ENCODE measurements around the gene PTOV1.

Gene PTOV1

GRCh38 chr19:49877020-49877878, 26.3 kb downstream of the PTOV1 start, which contains the start of the genes AKT1S1 and TBC1D17:
Gene AKT1S1 (minus strand): TSS chr19:49877355. CDS start chr19:49873295, 4,060 bp downstream.
Gene TBC1D17 (plus strand): TSS chr19:49877702. CDS start chr19:49877724, 22 bp downstream.
- peak; percentile 96 for DNase-seq

- DNase-seq = peak; percentile 98
These were observed 27.2 kb downstream of the PTOV1 start for GRCh38 chr19:49877879-49878743.

DNA sequence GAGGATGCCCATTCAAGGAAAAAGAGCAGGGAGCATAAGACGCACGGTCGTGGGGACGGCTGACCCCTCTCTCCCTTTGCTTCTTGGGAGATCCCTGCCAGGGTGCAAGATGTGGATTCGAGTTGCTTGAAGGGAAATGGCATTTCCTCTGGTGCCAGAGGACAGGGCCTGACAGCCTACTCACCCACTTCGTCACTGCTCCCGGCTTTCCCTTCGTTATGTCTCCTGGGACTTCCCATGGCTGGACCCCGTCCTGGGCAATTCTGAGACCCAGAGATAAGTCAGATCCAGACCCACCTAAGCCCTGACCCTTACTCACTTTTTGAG, 27.7 kb downstream of the PTOV1 start:
- DNase-seq = no peak

GRCh38 chr19:49879243-49879963, 28.4 kb downstream of the PTOV1 start:
- no peak for DNase-seq

DNA sequence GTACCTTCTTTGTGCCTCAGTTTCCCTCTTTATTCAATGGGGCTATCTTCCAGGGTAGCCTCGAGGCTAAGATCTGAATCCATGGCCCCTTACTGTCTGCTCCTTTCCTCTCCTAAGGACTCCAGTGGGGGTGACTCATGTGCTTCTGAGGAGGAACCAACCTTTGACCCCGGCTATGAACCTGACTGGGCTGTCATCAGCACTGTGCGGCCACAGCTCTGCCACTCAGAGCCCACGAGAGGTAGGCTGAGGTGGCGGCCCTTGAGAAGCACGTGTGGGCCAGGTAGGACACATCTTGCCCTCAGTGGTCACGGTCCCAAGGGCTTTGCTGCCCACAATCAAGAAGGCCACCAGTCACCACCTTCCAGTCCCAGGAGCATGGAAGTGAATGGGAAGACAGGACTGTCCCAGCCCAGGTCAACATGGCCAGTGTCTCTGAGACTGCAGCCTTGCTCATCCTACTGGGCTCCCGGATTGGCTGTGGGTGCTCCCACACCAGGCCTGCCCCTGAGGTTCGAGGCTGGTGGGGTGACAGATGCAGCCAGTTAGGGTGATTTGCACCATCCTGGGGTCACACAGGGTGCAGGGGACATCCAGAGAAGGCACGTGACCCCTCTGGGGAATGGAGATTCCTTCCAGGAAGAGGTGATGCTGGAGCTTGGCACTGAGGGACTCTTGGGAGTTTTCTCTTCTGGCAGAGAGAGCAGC, 29.4 kb downstream of the PTOV1 start:
- DNase-seq = no peak

DNA sequence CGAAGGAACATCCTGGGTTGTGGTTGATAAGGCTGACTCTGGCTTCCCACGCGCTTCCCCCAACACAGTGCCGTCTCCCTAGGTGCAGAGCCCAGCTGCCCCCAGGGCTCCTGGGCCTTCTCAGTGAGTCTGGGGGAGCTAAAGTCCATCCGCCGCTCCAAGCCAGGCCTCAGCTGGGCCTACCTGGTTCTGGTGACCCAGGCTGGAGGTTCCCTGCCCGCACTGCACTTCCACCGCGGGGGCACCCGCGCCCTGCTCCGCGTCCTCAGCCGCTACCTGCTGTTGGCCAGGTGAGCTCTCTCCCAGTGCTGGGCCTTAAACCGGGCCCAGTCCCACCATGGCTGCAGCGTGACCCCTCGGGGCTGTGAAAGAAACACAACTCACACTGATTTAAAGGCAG, 30.2 kb downstream of the PTOV1 start:
- no peak for DNase-seq

DNA sequence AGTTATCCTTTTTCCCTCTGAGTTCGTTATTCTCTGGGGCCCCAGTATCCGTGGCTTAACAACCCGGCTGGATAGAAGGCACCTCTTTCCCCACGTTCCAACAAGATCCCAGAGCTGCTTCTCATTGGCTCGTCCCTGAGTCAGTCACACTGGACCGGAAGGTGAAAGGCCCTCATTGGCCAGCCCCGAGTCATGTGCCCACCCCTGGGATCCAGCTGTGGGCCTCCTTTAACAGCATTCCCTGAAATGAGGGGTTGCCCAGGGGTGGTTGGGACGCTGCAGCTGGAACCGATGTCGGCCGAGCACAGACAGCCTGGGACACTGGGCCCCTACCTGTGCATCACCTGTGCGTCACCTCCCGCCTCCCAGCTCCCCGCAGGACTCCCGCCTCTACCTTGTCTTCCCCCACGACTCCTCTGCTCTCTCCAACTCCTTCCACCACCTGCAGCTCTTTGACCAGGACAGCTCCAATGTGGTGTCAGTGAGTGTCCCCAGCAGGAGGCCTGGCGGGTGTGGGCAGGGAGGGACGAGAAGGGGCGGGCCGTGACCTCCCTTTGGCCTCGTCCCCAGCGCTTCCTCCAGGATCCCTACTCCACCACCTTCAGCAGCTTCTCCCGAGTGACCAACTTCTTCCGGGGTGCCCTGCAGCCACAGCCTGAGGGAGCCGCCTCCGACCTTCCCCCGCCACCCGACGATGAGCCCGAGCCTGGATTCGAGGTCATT, 30.9 kb downstream of the PTOV1 start:
- no peak for DNase-seq

DNA sequence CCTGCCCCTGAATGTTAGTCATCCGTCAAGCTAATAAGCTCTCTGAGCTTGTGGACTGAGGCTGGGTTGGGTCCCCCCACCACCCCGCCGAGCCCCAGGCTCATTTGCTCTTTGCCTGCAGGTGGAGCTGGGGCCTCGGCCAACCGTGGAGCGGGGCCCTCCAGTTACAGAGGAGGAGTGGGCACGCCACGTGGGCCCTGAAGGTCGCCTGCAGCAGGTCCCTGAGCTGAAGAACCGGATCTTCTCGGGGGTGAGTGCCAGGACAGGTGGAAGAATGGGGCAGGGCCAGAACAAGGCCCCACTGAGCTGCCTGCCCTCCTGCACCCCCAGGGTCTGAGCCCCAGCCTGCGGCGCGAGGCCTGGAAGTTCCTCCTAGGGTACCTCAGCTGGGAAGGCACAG, 31.7 kb downstream of the PTOV1 start:
- DNase-seq = no peak

GRCh38 chr19:49883094-49883493, 32.1 kb downstream of the PTOV1 start:
- DNase-seq = no peak

- DNase-seq = no peak
These were observed 33.1 kb downstream of the PTOV1 start for GRCh38 chr19:49884109-49884508.

- no peak for DNase-seq
These were observed 33.8 kb downstream of the PTOV1 start for GRCh38 chr19:49884760-49885159.

GRCh38 chr19:49887037-49887664, 36.2 kb downstream of the PTOV1 start:
- no peak for DNase-seq

DNA sequence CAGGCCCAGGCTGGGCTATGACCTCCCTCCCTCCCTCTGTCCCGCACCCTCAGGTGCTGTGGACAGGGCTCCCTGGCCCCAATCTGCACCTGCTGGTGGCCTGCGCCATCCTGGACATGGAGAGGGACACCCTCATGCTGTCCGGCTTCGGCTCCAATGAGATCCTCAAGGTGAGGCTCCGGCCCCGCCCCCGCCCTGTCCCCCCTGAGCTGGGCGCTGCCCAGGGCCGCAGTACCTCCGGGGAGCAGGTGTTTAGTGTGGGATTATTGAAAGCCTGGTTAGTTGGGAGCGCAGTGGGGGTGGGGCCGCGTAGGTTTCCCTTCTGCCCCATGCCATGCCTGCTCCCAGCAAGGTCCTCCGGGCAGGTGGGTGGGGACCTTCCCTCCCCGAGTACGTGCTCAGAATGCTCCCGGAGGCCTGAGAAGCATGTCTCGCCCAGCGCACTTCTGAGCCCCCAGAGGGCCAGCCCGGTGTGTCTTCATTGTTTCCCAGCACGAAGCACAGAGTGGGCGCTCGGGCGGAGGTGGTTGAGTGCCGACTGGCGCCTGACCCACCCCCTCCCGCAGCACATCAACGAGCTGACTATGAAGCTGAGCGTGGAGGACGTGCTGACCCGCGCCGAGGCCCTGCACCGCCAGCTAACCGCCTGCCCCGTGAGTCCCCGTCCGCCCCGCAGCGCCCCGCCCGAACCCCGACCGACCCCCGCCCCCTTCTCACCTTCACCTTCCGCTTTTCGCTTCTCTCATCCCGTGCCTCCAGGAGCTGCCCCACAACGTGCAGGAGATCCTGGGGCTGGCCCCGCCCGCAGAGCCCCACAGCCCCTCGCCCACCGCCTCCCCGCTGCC, 36.9 kb downstream of the PTOV1 start:
- no peak for DNase-seq

GRCh38 chr19:49888510-49888824, 37.5 kb downstream of the PTOV1 start:
- DNase-seq = no peak

DNA sequence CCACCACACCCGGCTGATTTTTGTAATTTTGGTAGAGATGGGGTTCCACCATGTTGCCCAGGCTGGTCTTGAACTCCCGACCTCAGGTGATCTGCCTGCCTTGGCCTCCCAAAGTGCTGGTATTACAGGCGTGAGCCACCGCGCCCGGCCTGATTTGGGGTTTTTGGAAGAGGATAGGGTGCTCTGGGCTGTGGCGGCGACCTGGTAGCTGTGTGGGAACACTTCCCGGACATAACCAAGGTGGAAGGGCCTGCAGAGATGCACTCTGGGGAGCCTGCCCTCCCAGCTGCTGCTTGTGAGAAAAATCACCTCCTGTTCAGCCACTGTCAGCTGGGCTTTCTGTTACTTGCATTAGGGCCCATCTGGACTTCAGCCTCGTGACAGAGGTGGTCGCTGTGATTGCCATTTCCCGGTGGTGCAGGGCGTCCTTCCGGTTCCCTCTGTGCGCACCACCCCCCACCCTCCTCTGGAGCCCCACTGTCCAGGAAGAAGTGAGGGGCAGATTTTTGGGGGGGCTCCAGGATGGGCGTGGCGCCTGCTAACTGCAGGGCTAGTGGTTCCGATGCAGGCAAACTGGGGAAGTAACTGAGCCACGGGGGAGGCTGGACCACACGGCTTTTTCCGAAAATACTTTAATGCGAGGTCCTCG, 38.2 kb downstream of the PTOV1 start:
- DNase-seq = no peak

- DNase-seq = peak; percentile 66
These were observed 38.9 kb downstream of the PTOV1 start for GRCh38 chr19:49889687-49890348.

DNA sequence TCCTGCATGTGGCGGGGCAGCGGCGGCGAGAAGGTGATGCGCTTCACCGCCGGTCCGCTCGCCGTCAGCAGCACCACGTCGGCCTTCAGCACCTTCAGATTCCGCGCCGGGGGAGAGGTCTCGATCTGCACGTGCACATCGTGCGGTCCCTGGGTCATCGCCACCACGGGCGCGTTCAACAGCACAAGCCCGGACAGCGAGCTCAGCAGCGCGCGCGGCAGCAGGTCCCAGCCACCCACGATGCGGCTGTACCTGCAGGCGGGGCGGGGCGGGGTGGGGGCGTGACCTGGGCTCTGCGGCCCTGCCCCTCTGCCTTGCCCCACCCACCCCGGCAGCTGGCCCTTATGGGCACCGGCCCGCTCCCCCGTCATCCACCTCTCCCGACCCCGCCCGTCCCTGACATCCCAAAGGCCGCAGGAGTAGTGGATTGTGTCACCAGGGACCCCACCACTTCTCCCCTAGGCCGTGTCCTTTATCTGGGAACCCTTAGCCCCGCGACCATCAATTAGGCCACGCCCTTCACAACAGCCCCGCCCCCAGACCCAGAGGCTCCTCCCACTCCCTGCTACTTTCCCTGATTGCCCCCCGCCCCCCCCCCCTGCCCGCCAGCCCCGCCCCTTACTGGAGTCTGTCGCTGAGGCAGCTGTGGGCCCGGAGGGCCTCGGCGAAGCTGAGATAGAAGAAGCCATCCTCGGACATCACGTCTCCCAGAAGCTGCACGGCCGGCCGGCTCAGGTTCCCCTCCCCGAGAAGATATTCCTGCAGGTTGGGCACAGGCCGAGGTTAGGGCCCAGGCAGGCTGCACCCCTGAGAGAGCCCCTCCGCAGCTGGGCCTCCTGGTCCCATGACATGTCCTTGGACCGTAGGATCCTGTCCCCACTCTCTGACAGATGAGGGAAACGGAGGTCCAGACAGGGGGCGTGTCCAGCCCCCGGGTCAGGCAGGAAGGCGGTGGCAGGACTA, 39.7 kb downstream of the PTOV1 start:
- DNase-seq = peak; percentile 80

DNA sequence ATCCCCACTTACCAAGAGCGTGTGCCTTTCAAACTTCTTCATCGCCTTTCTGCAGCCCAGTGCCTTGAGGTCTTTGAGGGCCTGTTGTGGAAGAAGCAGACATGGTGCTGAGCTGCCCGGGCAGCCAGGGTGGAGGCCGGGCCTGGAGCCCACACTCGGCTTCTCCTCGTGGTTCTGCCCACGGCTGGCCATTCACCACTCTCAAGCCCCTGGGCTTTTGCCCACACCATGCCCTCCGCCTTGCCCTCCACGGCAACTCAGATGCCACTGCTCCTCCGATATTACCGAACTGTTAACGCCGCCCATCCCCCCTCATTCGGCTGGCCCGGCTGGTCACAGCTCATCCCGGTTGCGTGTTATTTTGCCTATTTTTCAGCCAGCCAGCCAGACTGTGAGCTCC, 40.4 kb downstream of the PTOV1 start:
- no peak for DNase-seq
